Measurements from ENCODE around the gene GJB2.

The GJB2 gene

DNA sequence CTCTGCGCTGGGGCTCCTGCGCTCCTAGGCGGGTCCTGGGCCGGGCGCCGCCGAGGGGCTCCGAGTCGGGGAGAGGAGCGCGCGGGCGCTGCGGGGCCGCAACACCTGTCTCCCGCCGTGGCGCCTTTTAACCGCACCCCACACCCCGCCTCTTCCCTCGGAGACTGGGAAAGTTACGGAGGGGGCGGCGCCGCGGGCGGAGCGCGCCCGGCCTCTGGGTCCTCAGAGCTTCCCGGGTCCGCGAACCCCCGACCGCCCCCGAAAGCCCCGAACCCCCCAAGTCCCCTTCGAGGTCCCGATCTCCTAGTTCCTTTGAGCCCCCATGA is at the start of gene GJB2:
Gene GJB2, minus strand, starts transcription at position 103 of the 326 bp plus-strand sequence. CDS start 3,357 bp downstream, outside the sequence.
- in situ Hi-C loops (cut with MboI; ENCODE audit: low sequenced_read_pairs) = no loop called here

DNA sequence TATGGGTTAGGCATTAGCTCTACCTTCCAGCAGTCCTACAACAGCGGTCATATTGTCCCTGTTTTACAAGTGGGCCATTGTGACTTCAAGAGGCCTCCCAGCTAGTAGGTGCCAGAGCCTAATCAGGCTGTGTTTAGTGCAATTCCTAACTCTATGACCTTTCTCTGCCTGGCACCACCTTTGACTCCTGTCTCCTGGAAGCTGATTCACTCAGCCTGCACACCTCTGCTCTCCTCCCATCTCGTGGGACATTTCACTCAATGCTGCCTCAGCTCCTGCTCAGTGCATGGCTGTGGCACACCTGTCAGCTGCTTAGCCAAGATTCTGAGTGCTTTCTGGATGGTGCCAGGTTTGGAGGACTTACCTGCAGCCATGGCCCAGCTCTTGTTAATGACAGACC is 48.9 kb upstream of the GJB2 start:
- in situ Hi-C loops (cut with MboI; ENCODE audit: low sequenced_read_pairs) = no loop called here

GRCh38 chr13:20239748-20240147 is 47.0 kb upstream of the GJB2 start:
- in situ Hi-C loops (cut with MboI; ENCODE audit: low sequenced_read_pairs) = no loop called here

GRCh38 chr13:20232556-20233277 is 40.0 kb upstream of the GJB2 start:
- in situ Hi-C loops (cut with MboI; ENCODE audit: low sequenced_read_pairs) = no loop called here

DNA sequence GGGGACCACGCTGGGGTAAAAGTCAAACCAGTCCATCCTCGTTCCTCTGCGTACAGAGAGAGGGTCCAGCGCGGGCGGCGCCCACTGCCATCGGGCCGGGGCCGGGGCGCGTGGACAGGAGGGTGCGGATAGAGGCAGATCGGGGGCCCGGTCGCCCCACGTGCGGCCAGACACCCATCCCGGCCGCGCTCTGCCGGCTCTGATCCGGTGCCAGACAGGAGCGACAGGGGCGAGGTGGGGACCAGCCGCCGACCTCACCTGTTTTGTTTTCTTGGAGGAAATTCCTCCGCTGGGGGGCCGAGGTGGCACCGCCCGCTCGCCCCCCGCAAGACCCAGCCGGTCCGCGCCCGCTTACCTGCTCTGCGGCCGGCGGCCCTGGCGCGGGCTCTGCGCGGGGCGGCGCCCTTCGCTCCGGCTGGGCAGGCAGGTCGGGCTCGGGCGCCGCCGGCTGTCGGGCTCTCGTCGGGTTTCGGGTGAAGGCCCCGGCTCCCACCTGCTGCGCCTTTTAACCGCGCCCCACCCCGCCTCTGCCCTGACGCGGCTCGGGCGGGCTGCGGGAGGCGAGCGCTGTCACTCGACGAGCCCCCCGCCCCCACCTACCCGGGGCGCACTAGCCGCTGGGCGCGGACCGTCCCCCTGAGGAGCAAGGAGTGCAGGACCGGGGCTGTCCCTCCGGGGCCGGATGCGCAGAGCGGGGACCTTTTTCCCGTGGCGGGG is 39.3 kb upstream of the GJB2 start, which contains the start of gene GJB6:
Gene GJB6, minus strand, starts transcription at position 481 of the 717 bp plus-strand sequence. CDS start 8,839 bp downstream, outside the sequence.
- in situ Hi-C loops (cut with MboI; ENCODE audit: low sequenced_read_pairs) = no loop called here

DNA sequence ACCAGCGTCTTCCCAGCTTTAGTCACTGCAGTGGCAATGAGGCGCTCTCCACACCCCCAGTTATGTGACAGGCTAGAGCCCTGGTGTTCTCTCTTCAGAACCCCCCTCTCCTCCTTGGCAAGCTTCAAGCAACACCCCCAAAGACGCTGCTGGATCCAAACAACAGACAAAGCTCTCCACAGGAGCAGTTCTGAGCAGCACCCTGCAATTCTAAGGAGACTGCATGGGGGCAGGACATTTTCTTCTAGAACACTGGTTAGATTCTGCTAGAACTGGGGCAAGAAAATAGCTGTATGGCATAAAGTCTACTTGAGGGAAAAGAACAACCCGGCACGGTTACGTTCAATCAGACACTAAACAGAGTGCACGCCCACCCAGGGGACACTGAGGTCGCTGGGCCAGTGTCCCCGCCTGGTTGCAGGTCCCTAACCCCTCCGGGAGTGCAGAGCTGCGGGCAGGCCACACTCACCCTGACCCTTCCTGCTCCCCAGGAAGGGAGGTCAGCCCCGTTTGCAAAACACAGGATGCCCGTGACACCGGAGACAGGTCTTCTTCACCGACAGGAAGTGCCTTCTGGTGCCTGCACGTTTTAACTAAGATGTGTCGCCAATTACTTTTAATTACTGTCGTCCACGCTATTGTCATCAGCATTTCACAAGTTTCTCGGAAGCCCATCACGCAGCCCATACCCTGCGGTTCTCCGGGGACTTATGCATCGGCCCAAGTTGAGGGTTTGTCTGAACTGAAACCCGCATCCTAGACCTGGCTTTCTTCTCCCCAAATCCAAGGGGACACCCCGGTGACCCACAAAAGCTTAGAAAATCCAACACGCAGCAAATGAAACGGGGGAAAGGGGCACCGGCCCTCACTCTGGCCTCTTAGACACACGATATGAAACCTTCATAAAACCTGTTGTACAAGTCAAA is 38.4 kb upstream of the GJB2 start:
- in situ Hi-C loops (cut with MboI; ENCODE audit: low sequenced_read_pairs) = no loop called here

- in situ Hi-C loops (cut with MboI; ENCODE audit: low sequenced_read_pairs) = no loop called here
These were observed 35.0 kb upstream of the GJB2 start for GRCh38 chr13:20227730-20228129.

DNA sequence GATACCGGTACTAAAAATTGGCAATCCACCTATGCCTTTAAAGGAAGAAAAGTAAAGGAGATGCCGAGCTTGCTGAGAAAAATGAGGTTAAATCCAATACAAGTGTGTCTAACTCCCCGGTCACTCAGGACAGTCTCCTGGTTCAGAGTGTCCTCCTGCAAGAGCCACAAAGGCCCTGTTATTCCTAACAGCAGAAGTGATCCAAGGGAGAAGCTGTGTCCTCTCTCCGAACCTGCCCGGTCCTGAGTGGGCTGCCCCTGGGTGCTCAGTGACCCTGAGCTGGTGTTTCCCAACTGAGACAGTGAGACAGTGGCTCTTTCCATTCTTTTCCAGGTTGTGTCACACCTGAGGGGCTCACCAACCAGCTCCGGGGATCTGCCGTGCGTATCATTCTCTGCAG is 34.5 kb upstream of the GJB2 start:
- in situ Hi-C loops (cut with MboI; ENCODE audit: low sequenced_read_pairs) = no loop called here

DNA sequence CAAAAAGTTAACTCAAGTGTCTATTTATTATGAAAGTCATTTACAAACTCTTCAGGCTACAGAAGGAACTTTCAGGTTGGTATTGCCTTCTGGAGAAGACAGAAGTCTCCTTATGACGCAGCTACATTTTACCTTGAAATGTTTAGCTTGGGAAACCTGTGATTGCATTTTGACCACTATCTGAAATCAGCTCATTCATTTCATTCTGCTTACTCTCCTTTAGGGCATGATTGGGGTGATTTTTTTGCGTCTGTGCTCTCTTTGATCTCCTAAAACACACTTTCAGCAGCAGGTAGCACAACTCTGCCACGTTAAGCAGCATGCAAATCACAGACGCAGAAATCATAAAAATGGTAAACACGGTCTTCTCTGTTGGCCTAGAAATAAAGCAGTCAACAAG is 29.8 kb upstream of the GJB2 start:
- in situ Hi-C loops (cut with MboI; ENCODE audit: low sequenced_read_pairs) = no loop called here

DNA sequence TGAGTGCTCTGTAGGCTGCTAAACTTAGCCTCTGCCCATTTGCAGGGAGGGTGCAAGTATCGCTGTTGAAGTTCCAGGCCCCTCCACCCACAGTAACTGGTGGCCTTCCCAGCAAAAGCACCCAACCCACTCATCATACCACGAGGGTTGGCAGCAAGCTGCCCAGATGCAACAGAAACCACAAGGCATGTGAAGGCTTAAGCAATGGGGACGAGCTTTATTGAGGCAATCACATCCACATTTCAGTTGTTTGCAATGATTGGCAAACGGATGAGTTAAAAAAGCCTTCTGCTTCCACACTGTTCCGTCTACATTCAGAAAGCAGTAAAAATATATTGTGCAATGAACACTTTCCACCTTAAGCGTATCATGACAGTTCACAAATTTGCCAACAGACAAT is 29.0 kb upstream of the GJB2 start:
- in situ Hi-C loops (cut with MboI; ENCODE audit: low sequenced_read_pairs) = no loop called here

- in situ Hi-C loops (cut with MboI; ENCODE audit: low sequenced_read_pairs) = no loop called here
These were observed 26.8 kb upstream of the GJB2 start for GRCh38 chr13:20219577-20219976.

DNA sequence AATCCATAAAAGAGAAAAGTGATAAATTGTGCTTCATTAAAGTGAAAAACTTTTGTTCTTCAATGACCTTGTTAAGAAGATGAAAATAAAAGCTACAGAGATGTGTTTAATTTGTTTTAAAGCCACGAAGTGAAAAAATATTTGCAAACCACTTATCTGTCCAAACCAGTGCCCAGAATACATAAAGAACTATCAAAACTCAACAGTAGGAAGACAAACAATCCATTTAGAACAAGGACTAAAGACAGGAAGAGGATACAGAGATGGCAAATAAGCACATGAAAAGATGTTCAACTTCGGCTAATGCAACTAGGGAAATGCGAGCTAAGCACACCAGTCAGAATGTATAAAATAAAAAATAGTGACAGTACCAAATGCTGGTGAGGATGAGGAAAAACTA is 24.4 kb upstream of the GJB2 start:
- in situ Hi-C loops (cut with MboI; ENCODE audit: low sequenced_read_pairs) = no loop called here

DNA sequence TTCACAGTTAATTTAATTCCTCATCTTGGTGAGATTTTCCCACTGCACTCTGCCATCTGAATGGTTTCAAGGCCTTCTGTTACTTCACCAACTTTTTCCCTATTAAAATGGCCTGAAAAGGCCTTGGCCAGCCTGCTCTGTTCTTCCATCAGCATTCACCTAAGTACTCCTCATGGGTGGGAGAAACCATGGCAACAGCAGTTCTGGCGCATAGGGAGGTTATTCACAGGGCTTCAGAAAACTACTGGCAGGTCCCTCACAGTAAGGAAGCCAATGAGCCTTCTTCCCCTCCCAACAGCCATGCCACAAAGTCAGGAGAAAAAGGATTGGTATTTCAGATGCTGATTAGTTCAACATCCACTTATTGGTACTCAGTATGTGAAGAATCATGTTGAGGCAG is 17.2 kb upstream of the GJB2 start:
- in situ Hi-C loops (cut with MboI; ENCODE audit: low sequenced_read_pairs) = no loop called here

DNA sequence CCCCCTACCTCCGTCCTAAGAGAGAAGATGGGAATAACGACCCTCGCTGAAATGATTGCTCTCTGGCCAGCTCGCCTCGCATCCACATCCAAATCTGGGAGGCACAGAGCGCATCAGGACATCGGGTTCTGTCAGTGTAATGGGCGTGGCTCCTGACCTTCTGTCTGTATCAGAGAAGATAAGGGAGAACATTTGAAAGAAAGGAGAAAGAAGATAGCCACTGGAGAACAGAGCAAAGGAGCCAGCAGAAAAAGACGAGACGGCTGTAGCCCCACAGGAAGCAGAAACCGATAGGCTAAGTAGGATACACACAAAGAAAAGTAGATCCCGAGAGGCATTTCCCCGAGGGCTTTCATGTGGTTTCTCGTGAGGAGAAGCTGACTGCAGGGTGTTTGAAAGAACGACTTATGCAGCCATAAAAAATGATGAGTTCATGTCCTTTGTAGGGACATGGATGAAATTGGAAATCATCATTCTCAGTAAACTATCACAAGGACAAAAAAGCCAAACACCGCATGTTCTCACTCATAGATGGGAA is 14.0 kb upstream of the GJB2 start:
- in situ Hi-C loops (cut with MboI; ENCODE audit: low sequenced_read_pairs) = no loop called here

DNA sequence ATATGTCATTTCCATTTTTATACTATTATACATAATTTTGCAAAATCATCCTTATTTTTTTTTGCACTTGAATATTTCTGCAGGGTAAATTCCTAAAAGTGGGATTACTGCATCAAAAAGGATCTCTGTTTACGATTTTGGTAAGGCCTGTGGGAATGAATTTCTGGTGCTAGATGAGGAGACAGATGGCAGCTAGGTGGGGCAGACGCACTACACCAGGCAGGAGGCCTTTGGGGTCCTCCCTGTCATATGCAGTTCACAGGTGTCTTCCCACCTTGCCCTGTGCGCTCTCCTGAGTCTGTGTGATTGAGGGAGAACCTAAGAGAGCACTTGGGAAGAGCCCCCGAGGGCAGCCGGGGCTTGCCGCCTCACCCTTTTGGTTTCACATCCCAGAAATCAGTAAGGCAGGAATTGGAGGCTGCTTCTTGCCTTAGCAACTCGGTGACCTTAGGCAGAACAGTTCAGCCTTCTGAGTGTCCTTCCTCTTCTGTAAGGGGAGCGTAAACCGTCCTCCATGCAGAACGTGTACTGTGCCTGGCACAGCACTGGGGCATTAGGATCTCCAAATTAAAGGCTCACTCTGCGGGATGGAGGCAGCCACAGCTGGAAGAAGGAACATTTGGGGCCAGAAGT is 13.4 kb upstream of the GJB2 start:
- in situ Hi-C loops (cut with MboI; ENCODE audit: low sequenced_read_pairs) = no loop called here

- in situ Hi-C loops (cut with MboI; ENCODE audit: low sequenced_read_pairs) = no loop called here
These were observed 6.0 kb upstream of the GJB2 start for GRCh38 chr13:20198781-20199180.

DNA sequence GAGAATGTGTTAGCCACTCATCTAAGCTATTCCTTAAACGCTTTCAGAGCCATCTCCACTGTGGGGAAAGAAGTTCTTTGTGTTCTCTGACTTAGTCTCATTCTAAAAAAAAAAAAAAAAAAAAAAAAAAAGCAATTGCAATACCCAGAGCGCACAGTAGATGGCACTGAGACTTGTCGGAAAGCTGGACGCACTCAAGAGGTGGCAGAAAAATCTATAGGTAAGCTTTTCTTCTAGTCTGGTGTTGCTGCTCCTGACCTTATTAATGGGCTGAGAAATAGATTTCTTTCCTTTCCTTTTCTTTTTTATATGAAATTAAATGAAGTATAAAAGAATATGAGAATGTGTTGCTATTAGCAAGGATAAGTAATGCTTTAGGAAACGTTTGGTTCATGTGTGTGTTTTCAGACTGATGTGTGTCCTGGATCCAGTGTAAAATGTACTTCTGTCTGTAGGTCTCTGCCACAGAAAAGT is 4.7 kb upstream of the GJB2 start:
- in situ Hi-C loops (cut with MboI; ENCODE audit: low sequenced_read_pairs) = no loop called here

- in situ Hi-C loops (cut with MboI; ENCODE audit: low sequenced_read_pairs) = no loop called here
These were observed 3.1 kb upstream of the GJB2 start for GRCh38 chr13:20195801-20196200.

DNA sequence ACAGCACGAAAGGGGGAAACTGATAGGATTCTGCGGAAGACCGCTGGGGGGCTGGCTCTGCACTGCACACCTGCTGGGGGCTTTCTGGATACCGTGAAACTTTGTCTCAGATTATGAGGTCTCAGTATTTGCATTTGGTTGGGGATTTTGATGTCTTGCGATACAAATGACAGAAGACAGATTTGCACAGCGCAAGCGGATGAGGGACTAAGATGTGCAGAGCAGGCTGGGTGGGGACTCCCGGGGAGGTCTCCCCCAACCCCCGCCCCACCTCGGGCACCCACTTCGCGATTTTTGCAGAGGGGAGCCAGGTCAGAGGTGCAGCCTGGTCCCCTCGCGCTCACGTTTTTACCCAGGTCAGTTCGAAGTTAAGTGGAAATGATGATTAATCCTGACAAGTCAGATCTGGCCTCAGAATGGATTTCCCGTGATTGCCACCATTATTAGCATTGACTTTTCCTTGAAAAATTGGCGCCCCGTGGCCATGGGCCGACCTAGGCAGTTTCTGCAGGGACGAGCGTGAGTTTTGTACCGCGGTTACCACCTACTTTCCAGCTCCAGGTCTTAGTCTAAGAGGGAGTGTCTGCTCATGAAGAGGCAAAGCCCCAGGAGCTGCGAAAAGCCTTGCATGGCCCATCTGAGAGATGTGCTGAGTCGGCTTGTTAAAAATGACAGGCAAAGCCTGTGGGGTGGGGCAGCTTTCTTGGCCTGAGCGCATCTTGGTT is 1.3 kb upstream of the GJB2 start:
- in situ Hi-C loops (cut with MboI; ENCODE audit: low sequenced_read_pairs) = no loop called here
